GM19240 (cell line): ENCODE measurements around the gene ZNF322.
A peak's percentile ranks its signal among the peaks of the same experiment; 100 is the strongest.

ENCODE experiments used
- DNase-seq: peaks from one replicate; pipeline ENCODE4 v3.0.0; 2011; ENCODE audit warnings: low spot score; ENCODE audit not compliant: insufficient read length

The ZNF322 gene

GRCh38 chr6:26613689-26614683 is 45.6 kb downstream of the ZNF322 start:
- no peak for DNase-seq

- no peak for DNase-seq
Measured at GRCh38 chr6:26613201-26613600, 46.3 kb downstream of the ZNF322 start.

GRCh38 chr6:26611599-26611998 is 47.9 kb downstream of the ZNF322 start:
- no peak for DNase-seq

GRCh38 chr6:26609463-26609862 is 50.1 kb downstream of the ZNF322 start:
- no peak for DNase-seq

- peak; percentile 33 for DNase-seq
Measured at GRCh38 chr6:26607434-26608230, 51.9 kb downstream of the ZNF322 start.

GRCh38 chr6:26604797-26605196 is 54.7 kb downstream of the ZNF322 start:
- no peak for DNase-seq

- no peak for DNase-seq
Measured at GRCh38 chr6:26604026-26604425, 55.5 kb downstream of the ZNF322 start.

- DNase-seq = no peak
Measured at GRCh38 chr6:26602262-26602661, 57.3 kb downstream of the ZNF322 start.

- no peak for DNase-seq
Measured at GRCh38 chr6:26600759-26601158, 58.8 kb downstream of the ZNF322 start.

- DNase-seq = no peak
Measured at GRCh38 chr6:26599591-26599990, 60.0 kb downstream of the ZNF322 start.

- DNase-seq = no peak
Measured at GRCh38 chr6:26599134-26599533, 60.4 kb downstream of the ZNF322 start.

- DNase-seq = no peak
Measured at GRCh38 chr6:26598267-26598666, 61.3 kb downstream of the ZNF322 start.

GRCh38 chr6:26597821-26598220 is 61.7 kb downstream of the ZNF322 start:
- DNase-seq = no peak

GRCh38 chr6:26597389-26597766 is 62.2 kb downstream of the ZNF322 start:
- DNase-seq = no peak

- DNase-seq = peak; percentile 72
Measured at GRCh38 chr6:26596579-26597388, 62.8 kb downstream of the ZNF322 start, which contains the start of gene ABT1. ABT1 (plus strand) TSS chr6:26596953; CDS start chr6:26596983, 30 bp downstream.

- DNase-seq = peak; percentile 40
Measured at GRCh38 chr6:26595669-26596269, 63.8 kb downstream of the ZNF322 start.

GRCh38 chr6:26594730-26595632 is 64.6 kb downstream of the ZNF322 start:
- DNase-seq = no peak

GRCh38 chr6:26594131-26594498 is 65.4 kb downstream of the ZNF322 start:
- DNase-seq = no peak

- DNase-seq = no peak
Measured at GRCh38 chr6:26593278-26594130, 66.0 kb downstream of the ZNF322 start.
